ENCODE data around the gene PRDM1. TPM values are rescaled to one million over a fixed set of nuclear protein-coding genes. Genes with fewer than 3 reads are reported as not detected.
A peak's percentile ranks its signal among the peaks of the same experiment; 100 is the strongest.

Gene PRDM1
- 10 to 100 TPM; 16.6 to 25.9 TPM for total RNA-seq
- long read RNA-seq, partial matches to known transcripts: 2 of 3 reads
- long read RNA-seq, other reads (novel, unspliced or antisense): 1 of 3 reads

GRCh38 chr6:106085984-106086813 lies at the start of gene PRDM1:
TSS of gene PRDM1 (plus strand) at chr6:106086336. CDS start at chr6:106086554, 218 bp downstream.
- peak; percentile 98 for ATAC-seq
- peak; percentile 93 for DNase-seq
- intact Hi-C loops (cut with DNase I, micrococcal nuclease): loop anchor here in 1 of 2 donors (10.0 kb wide), 1 partner anchor 91 kb away; no protein-coding TSS in a partner anchor

- DNase-seq: no peak
- ATAC-seq: no peak
- intact Hi-C loops (cut with DNase I, micrococcal nuclease): no loop called here
Observed at GRCh38 chr6:106037060-106037459, 49.1 kb upstream of the PRDM1 start.

GRCh38 chr6:106039897-106040592 lies 46.1 kb upstream of the PRDM1 start:
- DNase-seq (no peak), ATAC-seq (no peak)
- intact Hi-C loops (cut with DNase I, micrococcal nuclease): no loop called here

- ATAC-seq: no peak
- no peak for DNase-seq
- intact Hi-C loops (cut with DNase I, micrococcal nuclease): no loop called here
Observed at GRCh38 chr6:106044151-106044550, 42.0 kb upstream of the PRDM1 start.

GRCh38 chr6:106045077-106045476 lies 41.1 kb upstream of the PRDM1 start:
- ATAC-seq: peak; percentile 38
- DNase-seq: no peak
- intact Hi-C loops (cut with DNase I, micrococcal nuclease): no loop called here

- DNase-seq (no peak), ATAC-seq (no peak)
- intact Hi-C loops (cut with DNase I, micrococcal nuclease): no loop called here
Observed at GRCh38 chr6:106046116-106046853, 39.9 kb upstream of the PRDM1 start.

GRCh38 chr6:106046854-106047200 lies 39.3 kb upstream of the PRDM1 start:
- DNase-seq: no peak
- no peak for ATAC-seq
- intact Hi-C loops (cut with DNase I, micrococcal nuclease): no loop called here

- ATAC-seq: no peak
- intact Hi-C loops (cut with DNase I, micrococcal nuclease): no loop called here
- no peak for DNase-seq
Observed at GRCh38 chr6:106048336-106048735, 37.8 kb upstream of the PRDM1 start.

- intact Hi-C loops (cut with DNase I, micrococcal nuclease): no loop called here
- DNase-seq (no peak), ATAC-seq (no peak)
Observed at GRCh38 chr6:106050538-106050937, 35.6 kb upstream of the PRDM1 start.

GRCh38 chr6:106051226-106051625 lies 34.9 kb upstream of the PRDM1 start:
- ATAC-seq: no peak
- intact Hi-C loops (cut with DNase I, micrococcal nuclease): no loop called here
- DNase-seq: no peak

- ATAC-seq: no peak
- intact Hi-C loops (cut with DNase I, micrococcal nuclease): no loop called here
- no peak for DNase-seq
Observed at GRCh38 chr6:106053484-106054205, 32.5 kb upstream of the PRDM1 start.

- ATAC-seq (no peak), DNase-seq (no peak)
Observed at GRCh38 chr6:106055489-106055888, 30.6 kb upstream of the PRDM1 start.

GRCh38 chr6:106056060-106056745 lies 29.9 kb upstream of the PRDM1 start:
- ATAC-seq: no peak
- intact Hi-C loops (cut with DNase I, micrococcal nuclease): no loop called here
- DNase-seq: no peak

More at GRCh38 chr6:106055489-106055888, 30.6 kb upstream of the PRDM1 start:
- intact Hi-C loops (cut with DNase I, micrococcal nuclease): no loop called here

GRCh38 chr6:106056746-106057390 lies 29.3 kb upstream of the PRDM1 start:
- DNase-seq: no peak
- intact Hi-C loops (cut with DNase I, micrococcal nuclease): no loop called here
- ATAC-seq: peak; percentile 90

- intact Hi-C loops (cut with DNase I, micrococcal nuclease): no loop called here
- no peak for ATAC-seq
- DNase-seq: no peak
Observed at GRCh38 chr6:106059331-106059730, 26.8 kb upstream of the PRDM1 start.

- intact Hi-C loops (cut with DNase I, micrococcal nuclease): no loop called here
- ATAC-seq (no peak), DNase-seq (no peak)
Observed at GRCh38 chr6:106060167-106060566, 26.0 kb upstream of the PRDM1 start.

- ATAC-seq (no peak), DNase-seq (no peak)
- intact Hi-C loops (cut with DNase I, micrococcal nuclease): no loop called here
Observed at GRCh38 chr6:106063448-106063850, 22.7 kb upstream of the PRDM1 start.

GRCh38 chr6:106064142-106064541 lies 22.0 kb upstream of the PRDM1 start:
- intact Hi-C loops (cut with DNase I, micrococcal nuclease): no loop called here
- ATAC-seq: no peak
- no peak for DNase-seq
